Fibroblast of skin of abdomen (primary cell): Measurements from ENCODE around the gene FRMPD4. TPM values are rescaled to one million over a fixed set of nuclear protein-coding genes. Genes with fewer than 3 reads are reported as not detected.
"Not testable (repeated sequence)": the region's sequence is repeated elsewhere in the genome, so short reads cannot be mapped to it uniquely, and the experiment has no call there.

Source experiments
- DNase-seq: peaks from one replicate; pipeline ENCODE4 v3.0.0-alpha.2; 2013
- polyA plus RNA-seq, 2 experiments: library from polyadenylated mRNA; unstranded; fragments of 120-200 nt; gene quantifications; one replicate each; pipeline ENCODE4 v1.2.1, GENCODE V29; 2013; ENCODE audit not compliant: insufficient read length in 2 of 2

Gene FRMPD4
- 0.54 TPM for polyA plus RNA-seq (2013, experiment 1 of 2; ENCODE audit: insufficient read length)
- 0.66 TPM for polyA plus RNA-seq (2013, experiment 2 of 2; ENCODE audit: insufficient read length)

DNA sequence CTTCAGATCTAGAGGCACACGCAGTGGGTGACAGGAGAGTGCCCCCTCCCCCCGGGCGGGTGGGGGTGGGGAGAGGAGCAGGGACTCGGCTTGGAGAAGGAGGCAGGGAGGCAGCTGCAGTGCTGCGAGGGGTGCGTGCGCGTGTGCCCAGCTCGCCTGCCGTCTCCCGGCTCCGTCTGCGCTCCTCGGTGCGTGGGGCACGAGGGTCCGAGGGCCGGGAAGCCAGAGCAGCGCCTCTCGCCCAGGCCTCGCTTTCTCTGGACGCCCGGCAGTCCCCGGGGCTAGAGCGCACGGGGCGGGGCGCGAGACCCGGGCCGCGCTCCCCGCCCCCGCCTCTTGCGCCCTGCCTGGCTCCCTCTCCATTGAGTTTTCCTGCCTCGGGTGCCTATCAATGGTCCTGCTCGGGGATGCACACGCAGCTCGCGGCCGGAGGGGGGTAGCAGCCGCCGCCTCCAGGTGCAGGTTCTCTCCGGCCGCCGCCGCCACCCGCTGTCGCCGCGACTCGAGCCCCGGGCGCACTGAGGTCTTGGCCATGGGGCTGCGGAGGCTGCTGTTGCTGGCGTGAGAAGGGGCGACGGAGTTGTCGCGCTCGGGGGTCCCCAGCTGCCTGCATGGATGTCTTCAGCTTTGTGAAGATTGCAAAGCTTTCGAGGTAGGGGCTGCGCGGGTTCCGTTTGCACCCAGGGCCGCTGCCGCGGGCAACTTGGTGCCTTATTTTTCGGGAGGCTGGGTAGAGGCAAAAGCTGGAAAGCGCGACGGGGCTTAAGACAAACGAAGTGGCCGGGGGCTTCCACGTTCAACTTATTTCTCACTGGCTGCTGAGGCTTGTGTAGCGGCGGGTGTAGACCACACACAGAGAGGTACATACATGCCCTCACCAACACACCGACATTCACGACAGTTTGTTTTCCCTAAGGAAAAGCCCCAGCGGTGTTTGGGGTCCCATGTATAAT, at the start of gene FRMPD4:
Gene FRMPD4 (plus strand): TSS at position 113 of the 953 bp plus-strand sequence. CDS start 499 bp downstream, at position 612.
- peak; percentile 17 for DNase-seq

DNA sequence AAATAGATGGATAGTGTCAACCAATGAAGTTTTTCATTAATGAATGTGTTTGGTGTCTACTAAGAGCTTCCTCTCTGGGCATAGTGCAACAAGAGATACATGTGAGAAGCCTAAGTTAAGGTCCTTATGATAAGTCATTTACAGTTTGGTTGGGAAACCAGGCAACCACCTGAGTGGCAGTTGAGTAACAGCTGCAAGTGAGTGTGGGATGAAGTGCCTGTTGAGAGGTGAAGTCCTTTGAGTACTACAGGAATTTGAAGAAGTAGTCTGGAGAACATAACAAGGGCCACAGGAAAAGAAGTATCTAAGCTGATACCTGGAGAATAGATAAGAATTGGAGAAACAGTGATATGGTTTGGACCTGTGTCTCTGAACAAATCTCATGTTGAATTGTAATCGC, 48.5 kb upstream of the FRMPD4 start:
- no peak for DNase-seq

DNA sequence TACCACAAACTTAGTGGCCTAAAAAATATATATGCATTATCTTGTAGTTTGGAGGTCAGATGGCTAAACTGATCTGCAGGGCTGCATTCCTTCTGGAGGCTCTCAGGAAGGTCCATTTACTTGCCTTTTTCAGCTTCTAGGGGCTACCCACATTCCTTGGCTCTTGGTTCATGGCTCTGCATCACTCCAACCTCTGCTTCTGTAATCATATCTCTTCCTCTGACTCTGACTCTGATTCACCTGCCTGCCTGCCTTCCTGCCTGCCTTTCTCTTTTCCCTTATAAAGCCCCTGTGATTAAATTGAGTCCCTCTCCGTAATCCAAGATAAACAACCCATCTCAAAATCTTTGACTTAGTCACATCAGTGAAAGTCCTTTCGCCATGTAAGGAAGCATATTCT, 25.0 kb upstream of the FRMPD4 start:
- no peak for DNase-seq

DNA sequence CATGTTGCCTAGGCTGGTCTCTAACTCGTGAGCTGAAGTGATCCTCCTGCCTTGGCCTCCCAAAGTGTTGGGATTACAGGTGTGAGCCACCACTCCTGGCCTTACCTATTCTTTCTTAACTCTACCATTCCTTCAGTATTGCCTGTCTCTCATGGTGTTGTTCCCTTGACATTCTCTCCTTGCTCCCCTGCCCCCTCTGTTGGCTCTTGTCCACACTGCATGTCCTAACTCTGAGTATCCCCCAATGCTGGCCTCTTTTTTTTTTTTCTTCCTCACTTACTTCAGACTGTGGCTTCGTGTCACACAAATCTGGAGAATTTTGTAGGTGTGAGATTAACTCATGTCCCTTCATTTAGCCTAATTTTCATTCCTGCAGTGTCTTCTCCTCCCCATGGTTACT, 22.9 kb upstream of the FRMPD4 start:
- DNase-seq, result no peak

DNA sequence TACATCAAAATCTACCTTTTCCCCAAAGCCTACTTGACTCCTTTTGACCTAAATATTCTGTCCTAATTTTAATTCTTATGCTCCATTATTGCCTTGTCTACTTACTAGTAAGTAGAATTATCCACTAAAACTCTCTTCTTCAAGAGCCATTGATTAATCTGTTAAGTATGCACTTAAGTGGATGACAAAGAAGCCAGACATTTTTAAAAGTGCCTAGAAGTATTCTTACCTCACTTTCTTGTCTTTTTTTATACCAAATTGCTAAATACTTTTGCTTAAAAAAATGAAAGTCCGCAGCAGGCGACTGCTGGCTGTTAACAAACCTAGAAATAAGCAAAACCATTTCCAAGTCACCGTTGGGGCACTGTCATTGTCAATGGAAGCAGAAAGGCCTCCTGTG, 20.1 kb upstream of the FRMPD4 start:
- peak; percentile 9 for DNase-seq

DNA sequence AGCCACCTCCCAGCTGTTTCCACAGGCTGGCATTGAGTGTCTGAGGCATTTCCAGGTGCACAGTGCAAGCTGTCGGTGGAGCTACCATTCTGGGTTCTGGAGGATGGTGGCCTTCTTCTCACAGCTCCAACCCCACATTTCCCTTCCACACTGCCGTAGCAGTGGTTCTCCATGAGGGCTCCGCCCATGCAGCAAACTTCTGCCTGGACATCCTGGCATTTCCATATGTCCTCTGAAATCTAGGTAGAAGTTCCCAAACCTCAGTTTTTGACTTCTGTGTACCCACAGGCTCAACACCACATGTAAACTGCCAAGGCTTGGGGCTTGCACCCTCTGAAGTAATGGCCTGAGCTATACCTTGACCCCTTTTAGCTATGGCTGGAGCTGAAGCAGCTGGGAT, 10.3 kb upstream of the FRMPD4 start:
- DNase-seq, result no peak

DNA sequence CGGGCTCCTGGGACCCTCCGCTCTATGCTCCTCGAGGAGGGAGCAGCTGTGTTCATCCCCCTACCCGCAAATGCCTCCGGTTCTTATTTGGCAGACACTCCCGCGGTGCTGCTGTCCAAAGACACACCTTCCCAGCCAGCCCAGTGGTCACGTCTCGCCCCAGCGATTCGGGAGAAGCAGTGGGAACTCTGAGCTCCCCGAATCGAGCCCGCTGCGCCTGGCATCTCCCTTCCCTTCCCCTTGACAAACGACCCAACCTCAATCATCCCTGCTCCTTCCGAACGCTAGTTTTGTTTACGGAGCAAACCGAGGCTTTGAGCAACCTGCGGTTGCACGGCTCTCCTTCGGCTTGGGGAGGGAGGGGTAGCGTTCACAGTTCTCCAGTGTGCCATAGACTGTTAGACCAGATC, 317 bp upstream of the FRMPD4 start:
- no peak for DNase-seq

DNA sequence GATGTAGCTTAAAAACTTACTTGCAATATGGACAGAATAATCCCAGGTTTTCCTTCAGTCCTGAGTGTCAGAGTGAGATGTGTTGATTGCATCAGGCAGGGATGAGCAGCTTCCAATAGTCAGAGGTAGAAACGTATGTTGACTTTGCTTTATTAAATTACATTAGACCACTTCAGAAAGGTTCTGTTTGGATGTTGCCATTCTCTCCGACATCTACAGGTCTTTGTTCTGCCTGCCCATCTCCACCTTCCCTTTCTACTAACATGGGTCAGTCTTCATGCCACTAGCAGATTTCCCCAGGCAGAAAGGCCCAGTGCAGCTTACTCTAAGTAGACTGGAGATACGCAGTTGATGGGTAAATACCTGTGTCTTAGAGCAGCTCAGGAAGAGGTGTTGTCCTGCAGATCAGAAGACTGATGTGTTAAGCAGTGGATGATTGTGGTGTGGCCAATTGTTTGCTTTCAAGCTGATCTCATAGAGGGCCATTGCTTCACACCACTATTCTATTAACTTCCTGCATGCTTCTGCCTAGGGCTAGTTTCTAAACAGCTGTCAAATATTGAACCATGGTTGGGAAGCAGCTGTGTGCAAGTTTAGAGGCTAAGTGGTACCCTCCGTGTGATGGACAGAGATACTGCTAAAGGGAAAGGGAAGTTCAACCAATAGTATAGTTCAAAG, 1.8 kb downstream of the FRMPD4 start:
- no peak for DNase-seq

DNA sequence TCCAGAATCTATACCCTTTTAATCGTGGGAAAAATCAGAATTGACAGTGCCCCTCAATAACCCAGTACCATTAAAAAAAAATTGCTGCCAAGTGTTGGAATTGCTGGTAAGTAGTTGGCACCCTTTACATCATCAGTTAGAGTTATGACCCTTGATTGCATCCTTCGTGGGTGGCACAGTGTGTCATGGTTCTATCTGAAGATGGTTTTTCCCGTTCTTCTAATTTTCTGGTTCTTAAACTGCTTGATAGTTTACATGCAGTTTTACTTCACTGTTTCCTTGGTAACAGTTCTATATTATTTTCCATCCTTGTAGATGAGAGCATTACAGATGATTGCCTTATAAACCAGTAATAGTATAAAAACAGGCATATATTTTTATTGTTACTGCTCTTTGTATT, 3.2 kb downstream of the FRMPD4 start:
- DNase-seq, result no peak

DNA sequence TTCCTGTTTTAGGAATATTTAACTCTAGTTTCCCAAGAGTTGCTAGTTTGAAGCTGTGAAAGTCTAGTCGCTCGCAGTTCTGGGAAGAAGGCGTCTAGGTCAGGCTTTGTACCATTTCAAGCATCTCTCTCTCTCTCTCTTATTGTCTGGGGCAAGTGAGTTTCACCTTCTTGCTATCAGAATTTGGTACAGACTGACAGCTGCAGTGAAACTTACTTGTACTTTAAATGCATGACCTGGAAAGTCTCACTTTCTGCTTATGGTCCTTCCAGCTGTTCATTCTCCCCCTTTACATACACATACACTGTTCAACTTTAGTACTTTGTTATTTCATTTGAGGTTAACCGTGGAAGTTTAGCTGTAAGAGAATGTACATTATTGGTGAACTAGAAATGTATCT, 4.4 kb downstream of the FRMPD4 start:
- no peak for DNase-seq

DNA sequence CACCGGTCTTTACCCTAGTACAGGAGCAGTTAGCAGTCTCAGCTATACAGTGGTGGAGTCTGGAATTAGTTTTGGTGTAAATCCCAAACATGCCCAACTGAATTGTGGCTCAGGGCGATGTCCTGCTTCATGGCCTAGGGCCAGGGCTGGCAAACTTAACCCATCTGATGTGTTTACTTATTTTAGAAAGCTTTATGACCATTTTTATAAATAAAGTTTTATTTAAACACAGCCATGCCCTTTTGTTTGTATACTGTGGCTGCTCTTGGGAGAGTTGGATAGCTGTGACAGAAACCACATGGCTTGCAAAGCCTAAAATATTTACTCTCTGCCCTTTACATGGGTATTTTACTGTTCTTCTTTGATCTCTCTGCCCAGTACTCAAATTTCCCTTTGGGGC, 7.1 kb downstream of the FRMPD4 start:
- DNase-seq, result no peak

DNA sequence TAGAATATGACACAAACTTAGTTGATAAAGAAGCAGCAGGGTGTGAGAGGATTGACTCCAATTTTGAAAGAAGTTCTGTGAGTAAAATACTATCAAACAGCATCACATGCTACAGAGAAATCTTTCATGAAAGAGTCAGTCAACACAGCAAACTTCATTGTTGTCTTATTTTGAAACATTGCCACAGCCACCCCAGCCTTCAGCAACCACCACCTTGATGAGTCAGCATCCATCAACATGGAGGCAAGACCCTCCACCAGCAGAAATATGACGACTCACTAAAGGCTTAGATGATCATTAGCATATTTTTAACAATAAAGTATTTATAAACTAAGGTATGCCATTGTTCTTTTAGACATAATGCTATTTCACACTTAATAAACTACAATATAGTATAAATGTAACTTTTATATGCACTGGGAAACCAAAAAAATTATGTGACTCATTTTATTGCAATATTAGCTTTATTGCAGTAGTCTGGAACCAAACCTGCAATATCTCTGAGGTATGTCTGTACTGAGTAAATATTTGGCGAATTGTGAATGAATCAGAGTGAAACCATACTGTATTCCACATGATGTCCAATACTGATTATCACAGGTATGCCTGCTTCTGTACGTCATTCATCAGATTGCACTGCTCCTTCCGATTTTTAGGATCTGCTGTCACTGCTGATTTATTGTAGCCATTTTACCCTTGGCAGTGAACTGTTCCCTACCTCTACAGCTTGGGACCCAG, 11.6 kb downstream of the FRMPD4 start:
- DNase-seq, result no peak

DNA sequence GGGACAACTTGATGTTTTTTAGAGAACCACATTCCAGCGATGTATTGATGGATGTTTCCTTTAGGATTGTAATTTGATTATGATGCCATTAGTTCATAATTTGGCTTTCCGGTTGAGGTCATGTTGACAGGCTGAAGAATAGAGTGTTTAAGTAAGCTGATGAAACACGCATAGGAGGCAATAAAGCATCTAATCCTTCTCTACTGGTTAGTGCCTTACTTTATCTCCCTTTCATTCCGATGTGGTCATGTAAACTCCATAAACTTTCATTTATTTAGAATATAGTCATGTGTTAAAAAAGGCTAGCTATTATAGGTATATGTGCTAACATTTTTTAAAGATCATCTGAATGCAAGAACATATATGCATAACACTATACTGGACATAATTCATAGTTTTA, 15.0 kb downstream of the FRMPD4 start:
- no peak for DNase-seq

DNA sequence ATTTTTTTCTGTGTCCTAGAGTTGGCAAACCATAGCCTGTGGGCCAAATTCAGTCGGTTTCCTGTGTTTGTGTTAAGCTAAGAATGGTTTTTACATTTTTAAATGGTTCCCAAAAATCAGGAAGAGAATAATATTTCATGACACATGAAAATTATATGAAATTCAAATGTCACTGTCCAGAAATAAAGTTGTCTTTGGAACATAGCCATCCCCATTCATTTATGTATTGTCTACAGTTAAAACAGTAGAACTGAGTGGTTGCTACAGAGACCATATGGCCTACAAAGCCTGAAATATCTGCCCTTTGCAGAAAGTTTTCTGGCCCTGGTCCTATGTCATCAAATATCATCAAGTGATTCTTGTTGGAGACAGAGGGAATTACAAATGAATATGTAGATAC, 15.5 kb downstream of the FRMPD4 start:
- peak; percentile 13 for DNase-seq

DNA sequence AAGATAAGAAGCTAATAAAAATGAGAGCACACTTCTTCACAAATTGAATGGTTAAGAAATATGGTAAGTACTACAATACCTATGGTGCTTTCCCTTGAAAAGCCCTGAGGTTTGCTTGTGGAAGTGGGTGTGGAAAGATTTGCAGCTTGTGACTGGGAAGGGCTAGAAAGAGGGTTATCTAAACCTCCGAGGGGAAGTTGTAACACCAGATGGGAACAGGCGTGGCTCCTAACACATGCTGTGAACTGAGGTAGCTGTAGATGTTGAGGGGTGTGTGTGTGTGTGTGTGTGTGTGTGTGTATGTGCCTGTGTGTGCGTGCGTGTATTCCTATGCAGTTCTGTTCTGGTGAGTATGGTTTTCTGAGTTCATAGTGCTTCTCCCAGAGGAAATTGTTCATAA, 21.5 kb downstream of the FRMPD4 start:
- no peak for DNase-seq

DNA sequence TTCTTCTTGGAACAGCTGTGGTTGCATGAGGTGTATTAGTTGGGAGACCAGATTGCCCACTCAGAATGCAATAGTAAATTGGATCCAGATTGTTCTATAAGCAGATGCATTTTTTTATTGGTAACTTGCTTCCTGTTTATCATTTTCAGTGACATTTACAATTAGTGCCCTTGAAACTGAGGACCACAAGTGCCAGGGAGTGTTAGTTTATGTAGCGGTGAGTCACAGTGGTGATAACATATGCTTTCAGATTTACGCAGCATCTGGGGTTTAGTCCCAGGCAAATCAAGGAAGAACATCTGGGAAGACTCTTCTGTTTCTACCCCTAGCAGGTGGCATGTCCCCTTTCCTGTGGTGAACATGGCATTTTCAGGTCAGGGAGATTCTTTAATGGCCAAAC, 24.1 kb downstream of the FRMPD4 start:
- DNase-seq, result no peak

DNA sequence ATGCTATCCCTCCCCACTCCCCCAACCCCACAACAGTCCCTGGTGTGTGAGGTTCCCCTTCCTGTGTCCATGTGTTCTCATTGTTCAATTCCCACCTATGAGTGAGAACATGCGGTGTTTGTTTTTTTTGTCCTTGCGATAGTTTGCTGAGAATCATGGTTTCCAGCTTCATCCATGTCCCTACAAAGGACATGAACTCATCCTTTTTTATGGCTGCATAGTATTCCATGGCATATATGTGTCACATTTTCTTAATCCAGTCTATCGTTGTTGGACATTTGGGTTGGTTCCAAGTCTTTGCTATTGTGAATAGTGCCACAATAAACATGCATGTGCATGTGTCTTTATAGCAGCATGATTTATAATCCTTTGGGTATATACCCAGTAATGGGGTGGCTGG, 25.9 kb downstream of the FRMPD4 start:
- not testable (repeated sequence) for DNase-seq

DNA sequence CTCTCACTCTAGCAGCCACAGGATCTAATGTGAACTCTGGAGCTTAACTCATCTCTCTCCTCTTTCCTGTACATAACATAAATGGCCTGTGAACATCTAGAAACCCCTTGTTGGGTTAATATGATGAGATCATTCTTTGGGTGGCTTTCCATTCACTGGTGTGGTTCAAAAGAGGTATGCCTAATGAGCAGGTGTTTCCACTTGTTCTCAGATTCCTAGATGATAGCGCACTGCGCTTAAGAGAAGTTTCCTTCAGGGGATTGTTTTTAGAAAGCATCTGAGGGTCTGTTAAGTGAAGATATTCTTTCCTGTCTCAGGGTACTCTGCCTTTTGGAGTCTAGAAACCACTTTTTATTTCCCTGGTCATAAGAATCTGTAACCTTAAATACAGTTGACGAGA, 32.5 kb downstream of the FRMPD4 start:
- DNase-seq, result no peak

DNA sequence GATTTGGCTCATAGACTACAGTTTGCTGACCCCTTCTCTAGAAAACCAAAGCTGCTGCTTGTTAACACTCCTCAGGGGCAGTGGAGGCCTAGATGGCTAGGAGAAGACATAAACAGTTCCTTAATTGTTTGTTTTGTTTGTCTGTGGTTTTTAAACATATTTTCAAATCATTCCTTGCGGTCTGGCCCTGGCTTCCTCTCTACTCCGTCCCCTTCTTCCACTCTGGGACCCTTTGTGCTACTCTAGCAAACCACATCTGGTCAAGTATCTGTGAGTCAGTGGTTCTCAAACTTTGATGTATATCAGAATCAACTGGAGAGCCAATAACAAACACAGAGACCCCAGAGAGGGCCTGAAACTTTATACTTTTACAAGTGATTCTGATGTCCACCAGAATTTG, 36.1 kb downstream of the FRMPD4 start:
- DNase-seq, result no peak

DNA sequence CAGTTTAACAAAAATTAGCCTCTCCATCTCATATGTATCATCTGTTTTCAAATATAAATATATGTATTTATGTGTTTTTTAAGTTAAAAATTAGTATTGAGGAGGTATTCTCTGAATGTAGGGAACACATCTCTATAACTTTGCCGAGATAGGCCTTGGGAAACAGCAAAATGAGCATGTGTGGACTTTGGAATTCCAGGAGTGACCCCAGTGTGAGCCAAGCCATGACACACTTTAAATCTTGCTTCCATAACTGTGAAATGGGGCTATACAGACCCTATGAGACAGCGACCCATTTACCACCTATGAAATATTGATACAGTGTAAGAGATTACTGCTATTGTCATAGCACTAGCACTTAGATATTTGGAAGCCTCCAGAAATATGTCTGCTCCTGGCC, 58.8 kb downstream of the FRMPD4 start:
- no peak for DNase-seq

DNA sequence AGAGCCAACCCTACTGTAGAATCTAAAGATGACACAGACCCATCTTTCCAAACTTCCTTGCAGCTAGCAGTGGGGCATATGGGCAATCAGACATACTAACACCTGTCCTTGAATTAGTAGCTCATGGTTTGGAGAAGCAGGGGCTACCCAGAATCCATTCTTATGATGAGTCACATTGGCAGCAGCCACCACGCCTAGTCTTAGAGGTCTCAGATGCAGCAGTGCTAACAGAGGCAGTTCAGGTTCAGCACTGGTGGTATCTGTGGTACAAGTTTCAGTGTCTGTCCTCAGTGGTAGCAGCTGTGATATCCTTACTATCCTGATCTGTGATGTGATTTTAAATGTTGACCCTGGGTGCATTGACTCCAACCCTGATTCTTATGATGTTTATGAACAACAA, 68.1 kb downstream of the FRMPD4 start:
- DNase-seq, result no peak

DNA sequence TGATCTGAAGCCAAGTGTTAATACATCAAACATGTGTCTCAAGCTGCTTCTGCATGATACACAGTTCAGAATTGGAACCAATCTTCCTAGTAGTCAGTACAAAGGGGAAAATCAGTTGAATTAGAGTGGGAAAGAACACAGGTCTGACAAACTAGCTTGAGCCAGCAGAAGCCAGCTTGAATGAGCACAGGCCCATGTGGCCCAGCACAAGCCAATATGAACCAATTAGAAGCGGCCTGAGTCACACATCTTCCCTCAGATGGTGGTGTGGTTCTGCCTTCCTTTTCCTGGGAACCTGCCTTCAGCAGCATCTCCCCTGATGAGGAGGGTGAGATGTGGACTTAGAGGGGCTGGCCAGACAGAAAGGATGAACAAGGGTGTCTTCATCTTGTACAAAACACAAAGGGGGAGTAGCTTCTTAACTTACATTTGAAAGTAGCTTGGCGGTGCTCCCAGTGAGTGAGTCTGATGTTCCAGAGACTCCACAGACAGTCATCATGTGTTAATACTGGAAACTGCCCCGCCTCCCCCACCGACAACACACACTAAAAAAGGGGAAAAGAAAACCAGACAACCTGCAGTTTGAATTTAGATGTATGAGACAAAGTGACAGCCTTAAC, 72.0 kb downstream of the FRMPD4 start:
- peak; percentile 74 for DNase-seq

DNA sequence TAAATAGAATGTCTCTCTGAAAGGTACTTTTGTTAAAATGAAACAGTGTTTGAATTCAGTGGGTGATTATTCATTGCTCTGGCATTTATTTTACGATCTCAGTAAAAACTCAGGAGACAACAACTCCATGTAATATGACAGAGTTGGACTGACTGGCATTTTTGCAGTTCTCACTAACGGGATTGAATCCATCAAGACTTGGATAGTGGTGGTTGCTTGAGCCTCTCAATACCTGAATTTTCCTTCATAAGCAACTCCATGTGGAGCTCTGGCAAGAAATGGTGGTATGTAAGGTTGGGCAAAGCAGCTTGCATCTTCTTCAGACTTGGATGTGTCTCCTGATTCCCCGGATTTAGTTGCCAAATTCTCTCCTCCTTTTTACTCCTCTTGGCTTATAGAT, 72.7 kb downstream of the FRMPD4 start:
- peak; percentile 37 for DNase-seq
